DMS 273 (cell line): ENCODE results near the gene SLC25A12.

Experiments
- DNase-seq: peaks from one replicate; lab custom pipeline; 2025; ENCODE audit not compliant: unreplicated experiment; lab: John Stamatoyannopoulos, UW

SLC25A12 gene

DNA sequence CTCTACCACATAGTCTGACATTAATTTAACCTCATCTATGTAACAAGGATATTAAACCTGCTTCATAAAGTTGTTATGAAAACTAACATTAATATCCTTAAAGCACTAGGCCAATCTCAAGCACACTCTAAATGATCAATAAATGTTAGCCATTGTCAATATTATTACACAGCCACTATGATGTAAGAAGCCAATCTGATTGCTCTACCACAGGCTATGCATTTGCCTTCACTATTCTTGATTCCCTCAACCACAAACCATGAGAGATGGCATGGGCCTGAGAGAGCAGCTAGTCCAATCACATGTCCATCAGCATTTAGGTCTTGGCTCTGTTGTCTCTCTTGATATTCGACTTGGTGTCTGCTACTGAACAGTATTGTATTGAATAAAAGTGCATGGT, 4.2 kb downstream of the SLC25A12 start:
- no peak for DNase-seq

DNA sequence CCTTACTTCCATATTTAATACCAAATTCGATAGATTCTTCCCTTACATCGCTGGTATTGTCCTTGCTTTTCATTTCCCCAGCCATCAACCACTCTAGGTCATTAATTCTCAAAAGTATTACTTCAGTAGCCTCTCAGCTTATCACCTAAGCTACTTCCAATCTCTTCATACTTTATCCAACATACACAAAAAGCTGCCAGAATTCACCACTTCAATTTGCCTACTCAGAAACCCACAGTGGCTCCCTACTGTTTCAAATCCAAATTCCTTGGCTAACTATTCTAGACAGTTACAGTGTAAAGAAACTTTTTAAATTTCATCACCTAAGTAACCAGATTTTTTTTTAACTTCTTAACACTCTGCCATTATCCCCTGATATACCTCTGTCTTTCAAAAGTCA, 4.7 kb downstream of the SLC25A12 start:
- no peak for DNase-seq

- no peak for DNase-seq
These were observed 10.7 kb downstream of the SLC25A12 start for GRCh38 chr2:171883275-171883893.

DNA sequence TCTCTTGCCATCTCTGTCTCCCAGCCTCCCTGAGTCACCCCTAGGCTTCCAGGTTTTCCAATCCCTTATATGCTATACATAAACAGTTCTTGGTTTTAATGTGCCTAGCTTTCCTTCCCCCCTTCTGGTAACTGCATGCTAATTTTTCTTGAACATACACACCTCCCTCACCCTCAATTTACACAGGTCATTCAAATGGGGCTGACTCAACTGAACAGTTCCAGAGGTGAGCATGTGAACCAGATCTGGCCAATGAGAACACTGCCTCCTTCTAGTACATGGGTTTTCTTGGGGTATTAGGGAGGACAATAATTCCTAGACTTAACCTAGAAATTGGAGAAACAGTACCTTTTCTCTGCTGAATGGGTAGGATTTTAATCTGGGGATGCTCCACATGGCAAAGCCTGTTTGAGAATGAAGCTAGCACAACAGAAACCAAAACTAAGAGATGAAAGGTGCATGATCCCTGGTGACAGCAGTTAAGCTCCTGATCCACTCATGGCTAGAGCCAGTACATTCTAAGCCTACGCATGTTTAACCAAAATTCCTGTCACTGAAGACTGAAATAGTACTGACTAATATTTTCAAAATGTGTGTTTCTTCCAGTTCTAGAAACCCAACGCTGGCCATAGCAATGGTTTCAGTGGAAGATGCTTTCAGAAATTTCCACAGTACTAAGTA, 11.8 kb downstream of the SLC25A12 start:
- no peak for DNase-seq

DNA sequence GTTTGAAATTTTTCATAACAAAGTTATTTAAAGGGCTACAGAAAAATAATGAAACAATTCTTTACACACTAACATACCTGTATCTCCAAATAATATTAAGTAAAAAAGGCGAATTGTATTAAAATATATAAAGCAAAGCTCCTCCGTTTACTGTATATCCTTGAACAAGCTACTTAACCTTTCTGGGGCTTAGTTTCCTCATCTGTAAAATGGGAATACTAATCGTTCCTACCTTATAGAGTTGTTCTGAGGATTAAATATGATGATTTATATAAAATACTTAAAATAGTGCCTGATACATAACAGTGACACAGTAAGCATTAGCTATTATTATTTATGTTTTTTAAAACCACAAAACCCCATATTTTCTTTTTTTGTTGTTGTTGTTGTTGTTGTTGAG, 13.3 kb downstream of the SLC25A12 start:
- no peak for DNase-seq

GRCh38 chr2:171879865-171880264, 14.2 kb downstream of the SLC25A12 start:
- DNase-seq = no peak

- DNase-seq = peak; percentile 83
These were observed 15.5 kb downstream of the SLC25A12 start for GRCh38 chr2:171878481-171878993.

- DNase-seq = no peak
These were observed 19.1 kb downstream of the SLC25A12 start for GRCh38 chr2:171874963-171875362.

DNA sequence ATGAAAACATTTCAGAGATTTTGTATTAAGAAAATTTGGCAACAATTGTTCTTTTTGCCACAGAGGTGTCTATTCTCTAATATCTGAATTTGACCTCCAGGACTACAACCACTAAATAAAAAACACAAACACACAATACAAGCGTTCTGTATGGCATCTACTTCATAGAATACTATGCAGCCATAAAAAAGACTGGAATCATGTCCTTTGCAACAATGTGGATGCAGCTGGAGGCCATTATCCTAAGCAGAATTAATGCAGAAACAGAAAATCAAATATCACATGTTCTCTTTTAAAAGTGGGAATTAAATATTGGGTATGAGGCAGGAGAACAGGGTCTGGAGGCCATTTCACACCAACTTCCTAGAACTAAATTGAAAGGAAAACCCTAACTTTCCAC, 19.5 kb downstream of the SLC25A12 start:
- no peak for DNase-seq

GRCh38 chr2:171864357-171864985, 29.6 kb downstream of the SLC25A12 start:
- no peak for DNase-seq

DNA sequence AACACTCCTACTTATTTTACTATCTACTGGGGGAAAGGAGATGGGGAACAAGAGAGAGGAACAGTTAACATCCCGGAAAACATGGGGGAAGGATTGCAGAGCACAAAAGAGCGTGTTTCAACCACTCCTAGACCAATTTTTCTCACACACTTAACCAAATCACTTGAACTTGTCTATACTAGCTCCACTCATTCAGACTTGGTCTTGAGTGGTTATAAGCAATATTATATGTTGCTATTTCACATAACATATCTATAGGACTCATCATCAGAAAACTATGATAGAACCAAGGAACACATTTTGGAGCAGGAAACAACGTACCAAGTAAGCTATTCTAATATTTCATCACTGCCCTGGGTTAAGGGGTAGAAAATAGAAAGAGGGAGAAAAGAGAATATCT, 31.5 kb downstream of the SLC25A12 start:
- no peak for DNase-seq

DNA sequence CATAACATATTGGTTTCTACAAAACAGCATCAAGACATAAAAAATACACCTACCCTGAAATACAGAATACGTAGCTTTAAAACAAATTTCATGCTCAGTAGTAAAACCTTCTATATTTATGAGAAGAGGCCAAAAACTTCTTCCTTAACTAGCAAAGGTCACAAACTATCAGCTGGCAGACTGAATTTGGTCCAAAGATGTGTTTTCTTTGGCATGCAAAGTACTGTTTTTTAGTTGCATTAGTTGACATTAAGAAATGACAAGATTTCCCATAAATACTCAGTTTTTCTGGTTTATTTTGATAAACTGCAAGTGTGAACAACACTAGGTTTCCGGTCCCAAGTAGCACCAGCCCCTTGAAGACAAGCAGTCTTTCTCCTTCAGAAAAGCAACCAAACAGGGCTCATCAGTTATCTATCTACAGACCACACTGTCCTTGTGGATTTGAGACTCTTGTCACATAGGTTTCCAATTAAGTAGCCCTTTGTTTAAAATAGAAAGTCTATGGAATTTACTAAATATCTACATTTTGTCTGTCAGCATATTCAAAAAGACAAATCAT, 35.6 kb downstream of the SLC25A12 start:
- DNase-seq = no peak

- DNase-seq = no peak
These were observed 38.6 kb downstream of the SLC25A12 start for GRCh38 chr2:171855401-171855800.

DNA sequence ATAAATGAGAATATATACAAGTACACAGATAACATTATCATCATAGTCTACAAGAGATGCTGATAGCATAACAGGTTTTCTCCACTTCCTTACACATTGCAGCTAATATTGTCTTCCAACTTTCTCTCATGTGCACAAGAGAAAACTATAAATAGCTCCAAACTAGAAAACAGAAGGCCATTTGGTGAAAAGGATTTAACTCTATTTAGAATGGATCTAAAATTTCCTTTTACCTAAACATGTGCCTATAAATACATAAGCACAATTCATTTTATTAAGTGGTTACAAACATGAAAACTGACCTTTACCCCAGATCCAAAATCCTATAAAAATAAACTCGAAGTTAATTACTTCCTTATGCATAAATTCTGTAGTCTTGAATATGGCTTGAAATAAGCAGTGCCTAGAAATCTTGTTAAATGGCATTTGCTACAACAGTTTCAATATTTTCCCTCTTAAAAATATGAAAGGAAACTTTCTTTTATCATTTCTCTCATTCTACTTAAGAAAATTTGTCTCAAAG, 41.6 kb downstream of the SLC25A12 start:
- DNase-seq = no peak

DNA sequence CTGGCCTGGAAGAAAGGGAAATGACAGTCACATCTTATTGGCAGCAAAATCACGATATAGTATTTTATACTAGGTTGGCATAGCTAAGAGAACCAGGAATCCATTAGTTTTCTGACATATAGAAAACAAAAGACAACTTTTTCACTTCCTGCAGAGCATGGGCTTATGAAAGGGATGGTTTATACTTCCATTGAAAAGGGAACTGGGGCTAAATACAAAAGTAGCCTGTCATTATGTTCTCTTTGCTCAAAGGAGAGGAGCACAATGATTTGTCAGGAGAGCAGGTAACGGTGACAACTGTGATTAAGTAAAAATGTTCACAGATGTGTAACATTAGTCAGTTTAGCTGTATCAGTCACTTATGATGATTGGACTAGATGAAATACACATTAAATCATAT, 46.4 kb downstream of the SLC25A12 start:
- no peak for DNase-seq

GRCh38 chr2:171846894-171847293, 47.1 kb downstream of the SLC25A12 start:
- DNase-seq = no peak

- DNase-seq = no peak
These were observed 52.0 kb downstream of the SLC25A12 start for GRCh38 chr2:171841996-171842395.

- DNase-seq = no peak
These were observed 56.3 kb downstream of the SLC25A12 start for GRCh38 chr2:171837736-171838135.

- DNase-seq = no peak
These were observed 57.7 kb downstream of the SLC25A12 start for GRCh38 chr2:171836146-171836910.

- DNase-seq = no peak
These were observed 58.7 kb downstream of the SLC25A12 start for GRCh38 chr2:171835386-171835785.

DNA sequence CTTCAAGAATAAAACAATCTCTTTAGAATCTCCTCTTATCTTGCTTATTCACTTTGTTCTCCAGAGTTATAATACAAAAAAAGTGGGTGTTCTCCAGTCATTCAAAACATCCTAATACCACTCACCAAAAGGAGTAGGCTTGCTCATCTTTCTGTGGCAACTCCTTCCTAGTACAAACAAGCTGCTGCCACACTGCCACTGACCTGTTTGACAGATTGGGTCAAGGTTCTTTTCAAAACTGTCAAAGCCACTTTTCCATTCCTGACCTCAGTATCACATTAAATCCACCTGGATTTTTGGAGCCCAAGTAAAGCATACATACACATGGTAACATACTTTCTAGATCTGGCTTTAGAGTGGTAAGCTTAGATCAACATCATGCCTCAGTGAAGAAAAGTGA, 59.8 kb downstream of the SLC25A12 start:
- no peak for DNase-seq
